GM12878 (cell line): ENCODE data around the gene TMEM87A. TPM values are rescaled to one million over a fixed set of nuclear protein-coding genes. Genes with fewer than 3 reads are reported as not detected.

Experiments
- ATAC-seq: fragments of 200-7000 bp; cut with Tn5 transposase; 3 replicates; pipeline ENCODE4 v1.9.1; 2020; ENCODE audit warnings: mild to moderate bottlenecking, moderate library complexity
- BruUV-seq: library from RNA; stranded (reverse); fragments of 400-500 nt; replicated peaks from 2 replicates; lab custom pipeline; 2021; lab: Mats Ljungman, UMichigan
- CTCF ChIA-PET: fragments of 300-600 bp; sonication (Branson Sonifier 250); formaldehyde crosslinking; extraction: SDS; loops from one replicate; lab custom pipeline; 2021; ENCODE audit warnings: inconsistent platforms; lab: Yijun Ruan, JAX
- POLR2A ChIA-PET: fragments of 350-600 bp; formaldehyde crosslinking; extraction: SDS; loops from one replicate; lab custom pipeline; 2021; ENCODE audit warnings: inconsistent platforms; lab: Charles Lee
- RAD21 ChIA-PET: fragments of 300-600 bp; sonication (Branson Sonifier 250); formaldehyde crosslinking; loops from one replicate; lab custom pipeline; 2023; ENCODE audit warnings: antibody characterized with exemption; ENCODE audit not compliant: unreplicated experiment; lab: Charles Lee
- SMC1A ChIA-PET: fragments of 300-600 bp; sonication (Branson Sonifier 250); formaldehyde crosslinking; loops from one replicate; lab custom pipeline; 2023; ENCODE audit not compliant: unreplicated experiment, uncharacterized antibody; lab: Charles Lee
- DNase-seq: peaks from one replicate; pipeline ENCODE4 v3.0.0-alpha.2; 2011; ENCODE audit warnings: low read depth, low spot score
- FAIRE-seq: peaks from 3 replicates; lab custom pipeline; 2011; peaks lifted over from hg19 to GRCh38; lab: Jason Lieb, UNC
- H2AFZ ChIP-seq: 2 replicates; pipeline ENCODE4 v1.6.0; 2011; ENCODE audit warnings: low read depth, low read length, control low read depth; ENCODE audit not compliant: control insufficient read depth
- H3K27ac ChIP-seq: 2 replicates; pipeline ENCODE4 v1.5.1; 2011; ENCODE audit warnings: control low read depth; ENCODE audit not compliant: control insufficient read depth, insufficient read depth
- H3K27me3 ChIP-seq, 2 experiments: replicated peaks in 1 of 2; 2 replicates each; pipeline versions ENCODE4 v1.6.0 to v1.6.1; 2011; ENCODE audit warnings: low read length in 1 of 2; ENCODE audit not compliant: control insufficient read depth in 2 of 2, insufficient read depth in 2 of 2
- H3K36me3 ChIP-seq, 2 experiments: 2 replicates each; pipeline ENCODE4 v1.5.1; 2011; ENCODE audit warnings: low read length in 1 of 2; ENCODE audit not compliant: control insufficient read depth in 2 of 2, insufficient read depth in 2 of 2
- H3K4me1 ChIP-seq: 2 replicates; pipeline ENCODE4 v1.6.1; 2011; ENCODE audit warnings: mild to moderate bottlenecking, low read length, moderate library complexity, mixed read lengths; ENCODE audit not compliant: control insufficient read depth, insufficient read depth
- H3K4me2 ChIP-seq: 2 replicates; pipeline ENCODE4 v1.6.0; 2011; ENCODE audit warnings: control low read depth; ENCODE audit not compliant: control insufficient read depth, insufficient read depth
- H3K4me3 ChIP-seq: fragments of 200-600 bp; sonication (generic); 2 replicates; pipeline ENCODE4 v1.5.1; 2016
- H3K79me2 ChIP-seq: 2 replicates; pipeline ENCODE4 v1.6.0; 2011; ENCODE audit warnings: low read length; ENCODE audit not compliant: control insufficient read depth, insufficient read depth
- H3K9ac ChIP-seq: 2 replicates; pipeline ENCODE4 v1.8.0; 2011; ENCODE audit warnings: low read length, control low read depth, mixed read lengths; ENCODE audit not compliant: control insufficient read depth, insufficient read depth
- H3K9me3 ChIP-seq: replicated peaks from 3 replicates; pipeline ENCODE4 v1.5.1; 2011; ENCODE audit warnings: mild to moderate bottlenecking, low read length; ENCODE audit not compliant: control insufficient read depth, insufficient read depth
- H4K20me1 ChIP-seq: 2 replicates; pipeline ENCODE4 v1.6.0; 2011; ENCODE audit not compliant: control insufficient read depth, insufficient read depth
- ATF7 ChIP-seq: fragments of 450-650 bp; IDR thresholded peaks from 2 replicates; pipeline ENCODE4 v1.6.1; 2016; ENCODE audit warnings: low read depth, mild to moderate bottlenecking
- BCL11A ChIP-seq: IDR thresholded peaks from 2 replicates; pipeline ENCODE4 v1.6.1; 2011; ENCODE audit warnings: low read depth, low read length
- CREM ChIP-seq: IDR thresholded peaks from 2 replicates; pipeline ENCODE4 v1.6.1; 2014; ENCODE audit warnings: antibody characterized with exemption, low read depth
- KLF5 ChIP-seq: fragments of 450-650 bp; IDR thresholded peaks from 2 replicates; pipeline ENCODE4 v1.6.1; 2014; ENCODE audit warnings: mild to moderate bottlenecking; ENCODE audit not compliant: partially characterized antibody
- MEF2A ChIP-seq: IDR thresholded peaks from 2 replicates; pipeline ENCODE4 v1.6.1; 2011; ENCODE audit warnings: low read depth, mild to moderate bottlenecking, low read length, moderate library complexity; ENCODE audit not compliant: insufficient read depth
- MXI1 ChIP-seq: fragments of 150-350 bp; IDR thresholded peaks from 2 replicates; pipeline ENCODE4 v1.6.1; 2011; ENCODE audit warnings: low read depth, mild to moderate bottlenecking, inconsistent platforms, low read length, improper control_type of control experiment
- MYB ChIP-seq: fragments of 150-350 bp; IDR thresholded peaks from 2 replicates; pipeline ENCODE4 v1.6.1; 2014; ENCODE audit warnings: mild to moderate bottlenecking, low read depth, low read length, borderline replicate concordance
- NR2C2 ChIP-seq: IDR thresholded peaks from 2 replicates; pipeline ENCODE4 v1.6.1; 2011; ENCODE audit warnings: borderline replicate concordance, low read depth; ENCODE audit not compliant: control insufficient read depth, insufficient read length
- PML ChIP-seq: IDR thresholded peaks from 2 replicates; pipeline ENCODE4 v1.6.1; 2012; ENCODE audit warnings: low read length, inconsistent platforms
- POLR2AphosphoS2 ChIP-seq: IDR thresholded peaks from 2 replicates; pipeline ENCODE4 v1.6.1; 2011; ENCODE audit warnings: low read depth, mild to moderate bottlenecking, low read length, improper control_type of control experiment, moderate library complexity
- STAT3 ChIP-seq: IDR thresholded peaks from 2 replicates; pipeline ENCODE4 v1.6.1; 2011; ENCODE audit warnings: low read depth, low read length, improper control_type of control experiment
- ZNF207 ChIP-seq: fragments of 450-650 bp; IDR thresholded peaks from 2 replicates; pipeline ENCODE4 v1.6.1; 2014; ENCODE audit warnings: antibody characterized with exemption, mild to moderate bottlenecking, borderline replicate concordance
- WGBS: methylation state at CpG from one replicate; pipeline ENCODE4 v1.1.6; 2016; ENCODE audit warnings: low lambda C conversion rate; ENCODE audit not compliant: insufficient replicate concordance, insufficient coverage; ENCODE audit errors: missing lambda C conversion rate; 5-methylcytosine and 5-hydroxymethylcytosine counted together
- in situ Hi-C: fragments of 300-500 bp; cut with MboI; formaldehyde crosslinking; loops from 9 replicates; pipeline ENCODE4 v1.14.3; 2018; ENCODE audit warnings: mixed read lengths
- intact Hi-C: fragments of 100-400 bp; cut with micrococcal nuclease; formaldehyde crosslinking; loops from one replicate; pipeline ENCODE4 v1.14.2; 2022; ENCODE audit not compliant: unreplicated experiment
- polyA plus RNA-seq, 11 experiments: library from polyadenylated mRNA; depleted of rRNA in 4 of 11; unstranded in 6 of 11; stranded (reverse) in 5 of 11; fragments of >200 nt; fragmentation: Nextera tagmentation in 4 of 11; fragmentation: Illumina TruSeq in 1 of 11; extraction: Ambion mirVana in 4 of 11; extraction: Trizol in 1 of 11; gene quantifications; 1 replicate in 1 of 11; 2 replicates in 10 of 11; pipeline versions ENCODE4 v1.2.1 to v1.2.3, GENCODE V29; 2011 to 2016; ENCODE audit warnings: inconsistent platforms in 2 of 11, missing spikeins in 2 of 11, low read depth in 1 of 11
- total RNA-seq, 4 experiments: library from RNA; depleted of rRNA in 3 of 4; stranded (reverse); fragments of >200 nt in 3 of 4; fragmentation: Illumina TruSeq in 1 of 4; extraction: Trizol in 1 of 4; gene quantifications; 2 replicates each; pipeline versions ENCODE4 v1.2.1 to v1.2.3, GENCODE V29; 2013 to 2021
- TF ChIP-seq, protein P1 (sequence below): fragments of 450-650 bp; IDR thresholded peaks from 2 replicates; pipeline ENCODE4 v1.6.1; 2016; ENCODE audit warnings: mild to moderate bottlenecking
- TF ChIP-seq, protein P2 (sequence below): fragments of 450-650 bp; IDR thresholded peaks from 2 replicates; pipeline ENCODE4 v1.6.1; 2017; ENCODE audit warnings: mild to moderate bottlenecking, moderate library complexity
- TF ChIP-seq, protein P3 (sequence below): fragments of 450-650 bp; IDR thresholded peaks from 2 replicates; pipeline ENCODE4 v1.6.1; 2016; ENCODE audit warnings: mild to moderate bottlenecking, moderate library complexity, borderline replicate concordance

TMEM87A gene
- total and polyA plus RNA-seq, 10 of the 15 experiments (the other 5 are each of a cell fraction or from before 2014, with no cell fraction given) = 18.2 to 53.2 (median 33.4) TPM

DNA sequence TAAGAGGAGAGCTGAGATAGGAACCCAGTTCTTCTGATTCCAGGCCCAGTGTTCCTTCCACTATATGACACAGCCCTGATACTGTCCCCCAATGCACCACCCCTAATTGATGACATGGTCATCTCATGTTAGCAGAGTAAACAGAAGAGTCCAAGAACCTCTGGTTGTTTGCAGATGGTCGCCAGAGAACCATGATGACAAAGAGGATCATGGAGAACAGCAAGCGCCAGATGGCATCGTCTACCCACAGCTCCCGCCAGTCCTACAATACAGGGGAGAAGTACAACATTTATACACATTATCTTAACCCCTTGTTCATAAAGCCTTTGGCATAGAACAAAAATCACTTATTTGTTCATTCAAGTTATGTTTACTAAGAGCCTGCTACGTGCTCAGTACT lies 46.6 kb downstream of the TMEM87A start:
- no TSS peak for BruUV-seq
- TF ChIP-seq KLF5 (no peak), MYB (no peak), POLR2AphosphoS2 (no peak), PML (no peak), BCL11A (no peak), NR2C2 (no peak), ZNF207 (no peak), ATF7 (no peak), CREM (no peak), MXI1 (no peak), MEF2A (no peak), STAT3 (no peak)
- TF ChIP-seq, protein P1, sequence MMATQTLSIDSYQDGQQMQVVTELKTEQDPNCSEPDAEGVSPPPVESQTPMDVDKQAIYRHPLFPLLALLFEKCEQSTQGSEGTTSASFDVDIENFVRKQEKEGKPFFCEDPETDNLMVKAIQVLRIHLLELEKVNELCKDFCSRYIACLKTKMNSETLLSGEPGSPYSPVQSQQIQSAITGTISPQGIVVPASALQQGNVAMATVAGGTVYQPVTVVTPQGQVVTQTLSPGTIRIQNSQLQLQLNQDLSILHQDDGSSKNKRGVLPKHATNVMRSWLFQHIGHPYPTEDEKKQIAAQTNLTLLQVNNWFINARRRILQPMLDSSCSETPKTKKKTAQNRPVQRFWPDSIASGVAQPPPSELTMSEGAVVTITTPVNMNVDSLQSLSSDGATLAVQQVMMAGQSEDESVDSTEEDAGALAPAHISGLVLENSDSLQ = no peak
- TF ChIP-seq, protein P2, sequence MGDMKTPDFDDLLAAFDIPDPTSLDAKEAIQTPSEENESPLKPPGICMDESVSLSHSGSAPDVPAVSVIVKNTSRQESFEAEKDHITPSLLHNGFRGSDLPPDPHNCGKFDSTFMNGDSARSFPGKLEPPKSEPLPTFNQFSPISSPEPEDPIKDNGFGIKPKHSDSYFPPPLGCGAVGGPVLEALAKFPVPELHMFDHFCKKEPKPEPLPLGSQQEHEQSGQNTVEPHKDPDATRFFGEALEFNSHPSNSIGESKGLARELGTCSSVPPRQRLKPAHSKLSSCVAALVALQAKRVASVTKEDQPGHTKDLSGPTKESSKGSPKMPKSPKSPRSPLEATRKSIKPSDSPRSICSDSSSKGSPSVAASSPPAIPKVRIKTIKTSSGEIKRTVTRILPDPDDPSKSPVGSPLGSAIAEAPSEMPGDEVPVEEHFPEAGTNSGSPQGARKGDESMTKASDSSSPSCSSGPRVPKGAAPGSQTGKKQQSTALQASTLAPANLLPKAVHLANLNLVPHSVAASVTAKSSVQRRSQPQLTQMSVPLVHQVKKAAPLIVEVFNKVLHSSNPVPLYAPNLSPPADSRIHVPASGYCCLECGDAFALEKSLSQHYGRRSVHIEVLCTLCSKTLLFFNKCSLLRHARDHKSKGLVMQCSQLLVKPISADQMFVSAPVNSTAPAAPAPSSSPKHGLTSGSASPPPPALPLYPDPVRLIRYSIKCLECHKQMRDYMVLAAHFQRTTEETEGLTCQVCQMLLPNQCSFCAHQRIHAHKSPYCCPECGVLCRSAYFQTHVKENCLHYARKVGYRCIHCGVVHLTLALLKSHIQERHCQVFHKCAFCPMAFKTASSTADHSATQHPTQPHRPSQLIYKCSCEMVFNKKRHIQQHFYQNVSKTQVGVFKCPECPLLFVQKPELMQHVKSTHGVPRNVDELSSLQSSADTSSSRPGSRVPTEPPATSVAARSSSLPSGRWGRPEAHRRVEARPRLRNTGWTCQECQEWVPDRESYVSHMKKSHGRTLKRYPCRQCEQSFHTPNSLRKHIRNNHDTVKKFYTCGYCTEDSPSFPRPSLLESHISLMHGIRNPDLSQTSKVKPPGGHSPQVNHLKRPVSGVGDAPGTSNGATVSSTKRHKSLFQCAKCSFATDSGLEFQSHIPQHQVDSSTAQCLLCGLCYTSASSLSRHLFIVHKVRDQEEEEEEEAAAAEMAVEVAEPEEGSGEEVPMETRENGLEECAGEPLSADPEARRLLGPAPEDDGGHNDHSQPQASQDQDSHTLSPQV = no peak
- TF ChIP-seq, protein P3, sequence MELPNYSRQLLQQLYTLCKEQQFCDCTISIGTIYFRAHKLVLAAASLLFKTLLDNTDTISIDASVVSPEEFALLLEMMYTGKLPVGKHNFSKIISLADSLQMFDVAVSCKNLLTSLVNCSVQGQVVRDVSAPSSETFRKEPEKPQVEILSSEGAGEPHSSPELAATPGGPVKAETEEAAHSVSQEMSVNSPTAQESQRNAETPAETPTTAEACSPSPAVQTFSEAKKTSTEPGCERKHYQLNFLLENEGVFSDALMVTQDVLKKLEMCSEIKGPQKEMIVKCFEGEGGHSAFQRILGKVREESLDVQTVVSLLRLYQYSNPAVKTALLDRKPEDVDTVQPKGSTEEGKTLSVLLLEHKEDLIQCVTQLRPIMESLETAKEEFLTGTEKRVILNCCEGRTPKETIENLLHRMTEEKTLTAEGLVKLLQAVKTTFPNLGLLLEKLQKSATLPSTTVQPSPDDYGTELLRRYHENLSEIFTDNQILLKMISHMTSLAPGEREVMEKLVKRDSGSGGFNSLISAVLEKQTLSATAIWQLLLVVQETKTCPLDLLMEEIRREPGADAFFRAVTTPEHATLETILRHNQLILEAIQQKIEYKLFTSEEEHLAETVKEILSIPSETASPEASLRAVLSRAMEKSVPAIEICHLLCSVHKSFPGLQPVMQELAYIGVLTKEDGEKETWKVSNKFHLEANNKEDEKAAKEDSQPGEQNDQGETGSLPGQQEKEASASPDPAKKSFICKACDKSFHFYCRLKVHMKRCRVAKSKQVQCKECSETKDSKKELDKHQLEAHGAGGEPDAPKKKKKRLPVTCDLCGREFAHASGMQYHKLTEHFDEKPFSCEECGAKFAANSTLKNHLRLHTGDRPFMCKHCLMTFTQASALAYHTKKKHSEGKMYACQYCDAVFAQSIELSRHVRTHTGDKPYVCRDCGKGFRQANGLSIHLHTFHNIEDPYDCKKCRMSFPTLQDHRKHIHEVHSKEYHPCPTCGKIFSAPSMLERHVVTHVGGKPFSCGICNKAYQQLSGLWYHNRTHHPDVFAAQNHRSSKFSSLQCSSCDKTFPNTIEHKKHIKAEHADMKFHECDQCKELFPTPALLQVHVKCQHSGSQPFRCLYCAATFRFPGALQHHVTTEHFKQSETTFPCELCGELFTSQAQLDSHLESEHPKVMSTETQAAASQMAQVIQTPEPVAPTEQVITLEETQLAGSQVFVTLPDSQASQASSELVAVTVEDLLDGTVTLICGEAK = no peak

More for the DNA sequence above, 46.6 kb downstream of the TMEM87A start:
- H3K4me3 ChIP-seq = no peak overlapping the region
- RAD21 ChIA-PET = interaction anchor here (0.6 kb wide), 1 partner anchor 585 kb away, joined by 3 read pairs; no protein-coding TSS in a partner anchor
- no peaks in the 10 kb centered on the region for H3K27me3 ChIP-seq
- no peaks in the 10 kb centered on the region for H4K20me1 ChIP-seq
- no peak overlapping the region for H3K27ac ChIP-seq
- H3K79me2 ChIP-seq = no peaks in the 10 kb centered on the region
- no peak for DNase-seq
- no peak overlapping the region for H2AFZ ChIP-seq
- POLR2A ChIA-PET = no interaction called here
- no peaks in the 10 kb centered on the region for H3K9me3 ChIP-seq
- ATAC-seq = no peak
- H3K4me1 ChIP-seq = no peaks in the 10 kb centered on the region
- intact Hi-C loops (no loop called here), in situ Hi-C loops (no loop called here)
- no peak for FAIRE-seq
- H3K4me2 ChIP-seq = no peak overlapping the region
- CTCF ChIA-PET = no interaction called here
- H3K36me3 ChIP-seq = peaks cover 0 to 3% of the 10 kb centered on the region in 2 experiments; a peak in 3 of 4 replicates
- SMC1A ChIA-PET = interaction anchor here (0.7 to 1.8 kb wide), 3 partner anchors 19 to 117 kb away, joined by 3 to 6 read pairs (median 3); partner anchors contain the start of gene VPS39
- 99% methylated on average over 5 of the region's 5 CpGs for WGBS
- H3K9ac ChIP-seq = no peak overlapping the region
